Upper lobe of right lung (tissue), 1 donor: ENCODE measurements around the gene RAPGEF2. TPM values are rescaled to one million over a fixed set of nuclear protein-coding genes. Genes with fewer than 3 reads are reported as not detected.

Experiments used
- ATAC-seq: fragments of 200-7000 bp; cut with Tn5 transposase; one replicate; pipeline ENCODE4 v1.9.1; 2020; ENCODE audit warnings: mild to moderate bottlenecking, moderate library complexity
- DNase-seq: peaks from one replicate; pipeline ENCODE4 v3.0.0-alpha.2; 2020
- H3K27ac ChIP-seq: fragments of 200-600 bp; one replicate; pipeline ENCODE4 v1.8.0; 2022
- H3K27me3 ChIP-seq: fragments of 200-600 bp; one replicate; pipeline ENCODE4 v1.8.0; 2022; ENCODE audit warnings: mild to moderate bottlenecking
- H3K36me3 ChIP-seq: fragments of 200-600 bp; one replicate; pipeline ENCODE4 v1.8.0; 2022
- H3K4me1 ChIP-seq: fragments of 200-600 bp; one replicate; pipeline ENCODE4 v1.8.0; 2022
- H3K4me3 ChIP-seq: fragments of 200-600 bp; one replicate; pipeline ENCODE4 v1.8.0; 2022; ENCODE audit warnings: mild to moderate bottlenecking
- H3K9me3 ChIP-seq: fragments of 200-600 bp; one replicate; pipeline ENCODE4 v1.8.0; 2022
- CTCF ChIP-seq: fragments of 200-600 bp; IDR thresholded peaks from one replicate; pipeline ENCODE4 v1.8.0; 2022; ENCODE audit warnings: antibody characterized with exemption
- intact Hi-C: fragments of 100-400 bp; cut with DNase I; formaldehyde crosslinking; loops from one replicate; pipeline ENCODE4 v1.11.0; 2022
- total RNA-seq: library from RNA; stranded (reverse); fragmentation: NEBNext Ultra II Directional; extraction: Animal tissue kit (Norgen Biotek cat#: 25700); gene quantifications from one replicate; pipeline ENCODE4 v1.2.1, GENCODE V29; 2021
- donor health status: DM: no; HTN: yes; CAD: no; lungs with severe emphysema.

Gene RAPGEF2
- total RNA-seq, 1 donor from 2014 or later = 61.3 TPM

- no peak for ATAC-seq
- H3K4me3 ChIP-seq = no peak overlapping the region
- H3K9me3 ChIP-seq = no peaks in the 10 kb centered on the region
- intact Hi-C loops = no loop called here
- peaks cover 85% of the 10 kb centered on the region for H3K36me3 ChIP-seq
- TF ChIP-seq CTCF = no peak
- DNase-seq = no peak
- no peaks in the 10 kb centered on the region for H3K4me1 ChIP-seq
- H3K27ac ChIP-seq = no peak overlapping the region
- no peaks in the 10 kb centered on the region for H3K27me3 ChIP-seq
Observed at GRCh38 chr4:159343116-159343515, 240.2 kb downstream of the RAPGEF2 start.

GRCh38 chr4:159344877-159345276, 242.0 kb downstream of the RAPGEF2 start:
- peaks cover 71% of the 10 kb centered on the region for H3K36me3 ChIP-seq
- no peak for ATAC-seq
- no peaks in the 10 kb centered on the region for H3K9me3 ChIP-seq
- no peak for DNase-seq
- H3K4me3 ChIP-seq = no peak overlapping the region
- TF ChIP-seq CTCF = no peak
- H3K4me1 ChIP-seq = no peaks in the 10 kb centered on the region
- no peaks in the 10 kb centered on the region for H3K27me3 ChIP-seq
- no peak overlapping the region for H3K27ac ChIP-seq
- intact Hi-C loops = no loop called here

- no peak for TF ChIP-seq CTCF
- Histone ChIP-seq H3K9me3 (no peaks in the 10 kb centered on the region), H3K27me3 (no peaks in the 10 kb centered on the region), H3K4me1 (no peaks in the 10 kb centered on the region), H3K4me3 (no peak overlapping the region), H3K36me3 (peaks cover 78% of the 10 kb centered on the region), H3K27ac (no peak overlapping the region)
- intact Hi-C loops = no loop called here
- ATAC-seq (no peak), DNase-seq (no peak)
Observed at GRCh38 chr4:159346681-159347080, 243.8 kb downstream of the RAPGEF2 start.

- Histone ChIP-seq H3K27ac (no peak overlapping the region), H3K27me3 (no peaks in the 10 kb centered on the region), H3K4me3 (no peak overlapping the region), H3K4me1 (no peaks in the 10 kb centered on the region), H3K36me3 (peaks cover 78% of the 10 kb centered on the region), H3K9me3 (no peaks in the 10 kb centered on the region)
- ATAC-seq = no peak
- intact Hi-C loops = no loop called here
- no peak for TF ChIP-seq CTCF
- no peak for DNase-seq
Observed at GRCh38 chr4:159347813-159348212, 244.9 kb downstream of the RAPGEF2 start.

- H3K9me3 ChIP-seq = no peaks in the 10 kb centered on the region
- no peaks in the 10 kb centered on the region for H3K27me3 ChIP-seq
- no peak for DNase-seq
- no peak overlapping the region for H3K4me3 ChIP-seq
- peaks cover 79% of the 10 kb centered on the region for H3K36me3 ChIP-seq
- TF ChIP-seq CTCF = no peak
- no peaks in the 10 kb centered on the region for H3K4me1 ChIP-seq
- H3K27ac ChIP-seq = no peak overlapping the region
- intact Hi-C loops = no loop called here
- no peak for ATAC-seq
Observed at GRCh38 chr4:159349332-159349731, 246.5 kb downstream of the RAPGEF2 start.

- Histone ChIP-seq H3K9me3 (no peaks in the 10 kb centered on the region), H3K4me3 (no peak overlapping the region), H3K4me1 (no peaks in the 10 kb centered on the region), H3K27me3 (no peaks in the 10 kb centered on the region), H3K27ac (no peak overlapping the region), H3K36me3 (peaks cover 82% of the 10 kb centered on the region)
- intact Hi-C loops = no loop called here
- no peak for DNase-seq
- no peak for TF ChIP-seq CTCF
- no peak for ATAC-seq
Observed at GRCh38 chr4:159352609-159353008, 249.7 kb downstream of the RAPGEF2 start.
